Central memory CD8-positive, alpha-beta T cell (primary cell): ENCODE data around the gene MRPL21.

ENCODE experiments used
- ATAC-seq: fragments of 150-1000 bp; cut with Tn5 transposase; replicated peaks from 2 replicates; pipeline ENCODE4 v1.10.0; 2022; ENCODE audit warnings: mild to moderate bottlenecking, moderate FRiP score, moderate number of reproducible peaks; ENCODE audit not compliant: poor library complexity, severe bottlenecking; ENCODE audit errors: extremely low read depth
- DNase-seq, 2 donors: peaks; one replicate each; pipeline ENCODE4 v3.0.0; 2021; ENCODE audit warnings: low spot score in 2 of 2
- H3K27ac Mint-ChIP-seq: one replicate; pipeline ENCODE4 v1.8.0; 2022; ENCODE audit warnings: low read depth, mild to moderate bottlenecking, moderate library complexity, mixed read lengths
- H3K27me3 Mint-ChIP-seq: one replicate; pipeline ENCODE4 v1.8.0; 2022; ENCODE audit warnings: mixed read lengths
- H3K36me3 Mint-ChIP-seq: one replicate; pipeline ENCODE4 v1.8.0; 2022; ENCODE audit warnings: mild to moderate bottlenecking, moderate library complexity, mixed read lengths; ENCODE audit not compliant: insufficient read depth
- H3K4me1 Mint-ChIP-seq: one replicate; pipeline ENCODE4 v1.8.0; 2022; ENCODE audit warnings: mixed read lengths
- H3K4me3 Mint-ChIP-seq: one replicate; pipeline ENCODE4 v1.8.0; 2022; ENCODE audit warnings: mild to moderate bottlenecking, moderate library complexity, mixed read lengths
- H3K9me3 Mint-ChIP-seq: one replicate; pipeline ENCODE4 v1.8.0; 2022; ENCODE audit warnings: mixed read lengths

The MRPL21 gene

GRCh38 chr11:68845351-68846002 is 58.2 kb downstream of the MRPL21 start:
- H3K27me3 Mint-ChIP-seq = no peaks in the 10 kb centered on the region
- H3K4me3 Mint-ChIP-seq = no peak overlapping the region
- ATAC-seq = no peak
- H3K4me1 Mint-ChIP-seq = peaks cover 20% of the 10 kb centered on the region
- peaks cover 7% of the 10 kb centered on the region for H3K36me3 Mint-ChIP-seq
- no peak overlapping the region for H3K27ac Mint-ChIP-seq
- no peaks in the 10 kb centered on the region for H3K9me3 Mint-ChIP-seq
- DNase-seq = no peak

GRCh38 chr11:68844801-68845200 is 58.8 kb downstream of the MRPL21 start:
- H3K4me1 Mint-ChIP-seq = peaks cover 25% of the 10 kb centered on the region
- peak overlapping the region; percentile 81 for H3K4me3 Mint-ChIP-seq
- H3K27ac Mint-ChIP-seq = no peak overlapping the region
- DNase-seq = no peak
- peaks cover 10% of the 10 kb centered on the region for H3K36me3 Mint-ChIP-seq
- no peaks in the 10 kb centered on the region for H3K9me3 Mint-ChIP-seq
- ATAC-seq = no peak
- no peaks in the 10 kb centered on the region for H3K27me3 Mint-ChIP-seq

- DNase-seq = no peak
- Mint-ChIP-seq H3K27me3 (no peaks in the 10 kb centered on the region), H3K9me3 (no peaks in the 10 kb centered on the region), H3K4me1 (peaks cover 29% of the 10 kb centered on the region), H3K36me3 (peaks cover 13% of the 10 kb centered on the region), H3K4me3 (peak overlapping the region; percentile 81), H3K27ac (peak overlapping the region; percentile 32)
- ATAC-seq = no peak
Observed at GRCh38 chr11:68844376-68844775, 59.3 kb downstream of the MRPL21 start.

GRCh38 chr11:68843703-68844312 is 59.8 kb downstream of the MRPL21 start:
- H3K9me3 Mint-ChIP-seq = no peaks in the 10 kb centered on the region
- peaks cover 34% of the 10 kb centered on the region for H3K4me1 Mint-ChIP-seq
- peaks cover 17% of the 10 kb centered on the region for H3K36me3 Mint-ChIP-seq
- peak overlapping the region; percentile 32 for H3K27ac Mint-ChIP-seq
- ATAC-seq = peak; percentile 23
- DNase-seq = peak; percentile 33 to 41
- no peaks in the 10 kb centered on the region for H3K27me3 Mint-ChIP-seq
- H3K4me3 Mint-ChIP-seq = peak overlapping the region; percentile 81

- H3K36me3 Mint-ChIP-seq = peaks cover 17% of the 10 kb centered on the region
- H3K27ac Mint-ChIP-seq = peak overlapping the region; percentile 40
- no peaks in the 10 kb centered on the region for H3K9me3 Mint-ChIP-seq
- H3K27me3 Mint-ChIP-seq = no peaks in the 10 kb centered on the region
- H3K4me1 Mint-ChIP-seq = peaks cover 35% of the 10 kb centered on the region
- H3K4me3 Mint-ChIP-seq = peak overlapping the region; percentile 81
- peak in 1 of 2 donors; percentile 15 for DNase-seq
- peak; percentile 15 for ATAC-seq
Observed at GRCh38 chr11:68843052-68843561, 60.5 kb downstream of the MRPL21 start.

- Mint-ChIP-seq H3K27me3 (no peaks in the 10 kb centered on the region), H3K4me1 (peaks cover 41% of the 10 kb centered on the region), H3K27ac (peak overlapping the region; percentile 40), H3K4me3 (peak overlapping the region; percentile 81), H3K36me3 (peaks cover 17% of the 10 kb centered on the region), H3K9me3 (no peaks in the 10 kb centered on the region)
- ATAC-seq (no peak), DNase-seq (no peak)
Observed at GRCh38 chr11:68842427-68843051, 61.1 kb downstream of the MRPL21 start.

- Mint-ChIP-seq H3K9me3 (no peaks in the 10 kb centered on the region), H3K36me3 (peaks cover 17% of the 10 kb centered on the region), H3K4me1 (peaks cover 48% of the 10 kb centered on the region), H3K27me3 (no peaks in the 10 kb centered on the region), H3K27ac (peak within 1 kb of the TSS; percentile 40), H3K4me3 (peak within 1 kb of the TSS; percentile 81)
- ATAC-seq (peak; percentile 10), DNase-seq (peak in 1 of 2 donors; percentile 24)
Observed at GRCh38 chr11:68841718-68842426, 61.8 kb downstream of the MRPL21 start, which contains the start of gene CPT1A. TSS of gene CPT1A (minus strand) at chr11:68841916. CDS start at chr11:68815474, 26,442 bp downstream.
